Measurements from ENCODE around the gene ESF1.

- TF ChIP-seq CTCF (conservative IDR thresholded peaks at IDR 0.05) (no peak), ZFX (IDR thresholded peaks at IDR 0.05) (no peak)
Measured at GRCh38 chr20:13777171-13777601, 7.5 kb downstream of the ESF1 start.
